Renal pelvis (tissue), 4 donors: Measurements from ENCODE around the gene ASPDH. TPM values are rescaled to one million over a fixed set of nuclear protein-coding genes. Genes with fewer than 3 reads are reported as not detected.
"Not testable (repeated sequence)": the region's sequence is repeated elsewhere in the genome, so short reads cannot be mapped to it uniquely, and the experiment has no call there.

ENCODE experiments used
- DNase-seq: peaks from one replicate; pipeline ENCODE4 v3.0.0-alpha.2; 2013
- polyA plus RNA-seq, 3 donors: library from polyadenylated mRNA; unstranded; fragments of 120-200 nt; gene quantifications; one replicate each; pipeline ENCODE4 v1.2.1, GENCODE V29; 2013; ENCODE audit not compliant: insufficient read length in 3 of 3

The ASPDH gene
- polyA plus RNA-seq, 3 donors = 11.5 to 15.1 (median 14.4) TPM

- no peak for DNase-seq
Observed at GRCh38 chr19:50480281-50481111, 33.2 kb downstream of the ASPDH start.

GRCh38 chr19:50479761-50480251, 33.9 kb downstream of the ASPDH start:
- no peak for DNase-seq

GRCh38 chr19:50478901-50479715, 34.6 kb downstream of the ASPDH start:
- DNase-seq = no peak

GRCh38 chr19:50477751-50478515, 35.8 kb downstream of the ASPDH start:
- no peak for DNase-seq

- no peak for DNase-seq
Observed at GRCh38 chr19:50476907-50477238, 36.8 kb downstream of the ASPDH start.

- DNase-seq = peak; percentile 95
Observed at GRCh38 chr19:50476224-50476906, 37.3 kb downstream of the ASPDH start, which contains the start of the genes EMC10 and GARIN5A. Gene EMC10, plus strand, starts transcription at chr19:50476507. Its CDS starts 38 bp downstream, at chr19:50476545. Gene GARIN5A, minus strand, starts transcription at chr19:50476848. Its CDS starts 460 bp downstream, at chr19:50476388.

- DNase-seq = no peak
Observed at GRCh38 chr19:50475736-50476223, 37.9 kb downstream of the ASPDH start.

GRCh38 chr19:50475101-50475568, 38.6 kb downstream of the ASPDH start:
- no peak for DNase-seq

GRCh38 chr19:50473336-50473735, 40.4 kb downstream of the ASPDH start:
- DNase-seq = not testable (repeated sequence)

- DNase-seq = no peak
Observed at GRCh38 chr19:50468818-50469217, 44.9 kb downstream of the ASPDH start.

- no peak for DNase-seq
Observed at GRCh38 chr19:50467566-50467965, 46.1 kb downstream of the ASPDH start.

- no peak for DNase-seq
Observed at GRCh38 chr19:50466706-50467039, 47.0 kb downstream of the ASPDH start.

GRCh38 chr19:50465986-50466705, 47.6 kb downstream of the ASPDH start:
- no peak for DNase-seq

GRCh38 chr19:50465000-50465399, 48.7 kb downstream of the ASPDH start:
- DNase-seq = no peak

GRCh38 chr19:50464348-50464747, 49.4 kb downstream of the ASPDH start:
- DNase-seq = no peak

- no peak for DNase-seq
Observed at GRCh38 chr19:50462970-50463369, 50.7 kb downstream of the ASPDH start.
